ENCODE results near the gene STARD3.
"Not testable (repeated sequence)": the region's sequence is repeated elsewhere in the genome, so short reads cannot be mapped to it uniquely, and the experiment has no call there.

Gene STARD3

GRCh38 chr17:39709319-39709997 lies 72.5 kb downstream of the STARD3 start:
- no peak for DNase-seq (ENCODE audit: low read depth)
- TF ChIP-seq CTCF (IDR thresholded peaks at IDR 0.05; ENCODE audit: insufficient read depth, low read depth, low read length, missing control alignments) = no peak
- no peak overlapping the region for H3K4me3 ChIP-seq (ENCODE audit: low read length)

GRCh38 chr17:39709998-39710964 lies 73.3 kb downstream of the STARD3 start:
- DNase-seq (ENCODE audit: low read depth) = no peak
- H3K4me3 ChIP-seq (ENCODE audit: low read length) = no peak overlapping the region
- TF ChIP-seq CTCF (IDR thresholded peaks at IDR 0.05; ENCODE audit: insufficient read depth, low read depth, low read length, missing control alignments) = no peak

- not testable (repeated sequence) for DNase-seq (ENCODE audit: low read depth); H3K4me3 ChIP-seq (ENCODE audit: low read length)
Measured at GRCh38 chr17:39711071-39711470, 74.1 kb downstream of the STARD3 start.

GRCh38 chr17:39711851-39712250 lies 74.9 kb downstream of the STARD3 start:
- H3K4me3 ChIP-seq (ENCODE audit: low read length) = no peak overlapping the region
- DNase-seq (ENCODE audit: low read depth) = no peak
- TF ChIP-seq CTCF (IDR thresholded peaks at IDR 0.05; ENCODE audit: insufficient read depth, low read depth, low read length, missing control alignments) = no peak

Measured in epithelial cell of esophagus (primary cell).